ENCODE data around the gene ZNF358.

Gene ZNF358

GRCh38 chr19:7515645-7516151 lies at the start of gene ZNF358:
Gene ZNF358, plus strand, starts transcription at chr19:7516103. Its CDS starts 3,140 bp downstream, at chr19:7519243.
- TF ChIP-seq CTCF (IDR thresholded peaks at IDR 0.05; ENCODE audit: low read depth, low read length) = no peak
- H3K4me3 ChIP-seq (ENCODE audit: low read depth, low read length) = peak within 1 kb of the TSS; percentile 81

GRCh38 chr19:7467009-7467989 lies 48.6 kb upstream of the ZNF358 start:
- TF ChIP-seq CTCF (IDR thresholded peaks at IDR 0.05; ENCODE audit: low read depth, low read length) = no peak
- H3K4me3 ChIP-seq (ENCODE audit: low read depth, low read length) = no peak overlapping the region

GRCh38 chr19:7468840-7469239 lies 47.1 kb upstream of the ZNF358 start:
- TF ChIP-seq CTCF (IDR thresholded peaks at IDR 0.05; ENCODE audit: low read depth, low read length) = no peak

GRCh38 chr19:7469669-7470285 lies 46.1 kb upstream of the ZNF358 start:
- TF ChIP-seq CTCF (IDR thresholded peaks at IDR 0.05; ENCODE audit: low read depth, low read length) = no peak
- H3K4me3 ChIP-seq (ENCODE audit: low read depth, low read length) = no peak overlapping the region

More at GRCh38 chr19:7468840-7469239, 47.1 kb upstream of the ZNF358 start:
- H3K4me3 ChIP-seq (ENCODE audit: low read depth, low read length) = no peak overlapping the region

- no peak overlapping the region for H3K4me3 ChIP-seq (ENCODE audit: low read depth, low read length)
- no peak for TF ChIP-seq CTCF (IDR thresholded peaks at IDR 0.05; ENCODE audit: low read depth, low read length)
Observed at GRCh38 chr19:7470540-7471305, 45.2 kb upstream of the ZNF358 start.

- no peak overlapping the region for H3K4me3 ChIP-seq (ENCODE audit: low read depth, low read length)
- TF ChIP-seq CTCF (IDR thresholded peaks at IDR 0.05; ENCODE audit: low read depth, low read length) = no peak
Observed at GRCh38 chr19:7471696-7472615, 43.9 kb upstream of the ZNF358 start.

Measured in WI38 (cell line).